Testis (tissue), 2 donors: ENCODE measurements around the gene ABCA4.

Experiments
- CTCF ChIP-seq, 3 experiments: fragments of 450-650 bp in 2 of 3; fragments of 200-600 bp in 1 of 3; sonication (generic) in 1 of 3; IDR thresholded peaks; one replicate each; pipeline ENCODE4 v1.5.1; 2016 to 2019; ENCODE audit warnings: antibody characterized with exemption in 3 of 3, mild to moderate bottlenecking in 2 of 3, moderate library complexity in 1 of 3
- POLR2A ChIP-seq: fragments of 450-650 bp; IDR thresholded peaks from one replicate; pipeline ENCODE4 v1.6.1; 2017; ENCODE audit warnings: antibody characterized with exemption, mild to moderate bottlenecking, moderate library complexity

DNA sequence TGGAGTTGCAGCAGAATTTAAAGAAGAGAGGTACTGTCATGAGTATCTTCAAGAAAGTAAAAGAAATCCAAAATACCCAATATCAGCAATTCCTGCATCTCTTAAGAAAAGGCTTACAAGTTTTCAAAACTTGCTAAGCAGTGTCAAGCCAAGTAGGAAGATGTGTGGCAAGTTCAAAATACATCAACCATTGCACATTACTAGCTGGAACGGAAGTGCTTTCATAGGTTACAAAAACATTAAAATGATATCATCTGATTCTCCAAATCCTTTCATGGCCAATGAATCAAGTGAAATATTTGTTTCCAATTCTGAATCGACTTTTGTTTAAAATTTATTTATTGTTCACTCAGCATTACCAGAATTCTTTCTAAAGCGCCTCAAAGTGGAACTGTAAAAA lies 5.7 kb upstream of the ABCA4 start:
- TF ChIP-seq POLR2A (no peak), CTCF (IDR thresholded peaks at IDR 0.05) (no peak)
